ENCODE results near the gene THSD8. TPM values are rescaled to one million over a fixed set of nuclear protein-coding genes. Genes with fewer than 3 reads are reported as not detected.
A peak's percentile ranks its signal among the peaks of the same experiment; 100 is the strongest.

Gene THSD8
- total RNA-seq, result 4.1 TPM

DNA sequence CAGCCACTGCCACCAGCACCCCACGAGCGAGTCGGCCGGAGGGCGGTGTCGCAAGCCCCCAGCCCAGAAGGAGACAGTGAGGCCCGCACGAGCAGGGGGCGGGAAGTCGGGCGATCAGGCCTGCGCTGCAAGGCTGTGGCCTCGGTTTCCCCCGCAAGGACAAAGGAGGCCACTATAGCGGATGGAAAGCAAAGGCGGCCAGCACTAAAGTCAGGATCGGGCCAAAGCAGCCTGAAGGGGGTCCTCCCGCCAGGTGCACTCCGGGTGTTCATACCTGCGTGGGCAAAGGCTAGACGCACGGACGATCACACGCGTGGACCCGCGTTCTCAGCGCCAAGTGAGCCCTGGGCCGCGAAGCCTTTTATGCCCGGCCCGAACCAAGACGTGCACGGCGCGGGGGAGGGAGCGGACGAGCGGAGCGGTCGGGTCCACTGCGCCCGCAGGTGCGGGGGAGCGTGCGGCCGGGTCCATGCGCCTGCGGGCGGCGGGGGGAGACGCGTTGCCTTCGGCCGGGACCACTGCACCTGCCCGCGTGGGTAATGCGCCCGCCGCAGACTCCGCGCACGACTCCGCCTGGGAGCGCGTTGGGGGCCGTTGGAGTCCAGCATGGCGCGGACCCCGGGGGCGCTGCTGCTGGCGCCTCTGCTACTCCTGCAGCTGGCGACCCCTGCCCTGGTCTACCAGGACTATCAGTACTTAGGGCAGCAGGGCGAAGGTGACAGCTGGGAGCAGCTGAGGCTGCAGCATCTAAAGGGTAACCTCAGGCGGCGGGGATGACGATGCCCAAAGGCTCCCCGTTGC, at the start of gene THSD8, which contains the start of gene PRDX2:
THSD8 (plus strand) TSS at position 604 of the 801 bp plus-strand sequence; CDS start at position 607, 3 bp downstream.
PRDX2 (minus strand) TSS at position 335 of the 801 bp plus-strand sequence. CDS start 539 bp downstream, outside the sequence.
- peak; percentile 75 for DNase-seq (ENCODE audit: low spot score)

DNA sequence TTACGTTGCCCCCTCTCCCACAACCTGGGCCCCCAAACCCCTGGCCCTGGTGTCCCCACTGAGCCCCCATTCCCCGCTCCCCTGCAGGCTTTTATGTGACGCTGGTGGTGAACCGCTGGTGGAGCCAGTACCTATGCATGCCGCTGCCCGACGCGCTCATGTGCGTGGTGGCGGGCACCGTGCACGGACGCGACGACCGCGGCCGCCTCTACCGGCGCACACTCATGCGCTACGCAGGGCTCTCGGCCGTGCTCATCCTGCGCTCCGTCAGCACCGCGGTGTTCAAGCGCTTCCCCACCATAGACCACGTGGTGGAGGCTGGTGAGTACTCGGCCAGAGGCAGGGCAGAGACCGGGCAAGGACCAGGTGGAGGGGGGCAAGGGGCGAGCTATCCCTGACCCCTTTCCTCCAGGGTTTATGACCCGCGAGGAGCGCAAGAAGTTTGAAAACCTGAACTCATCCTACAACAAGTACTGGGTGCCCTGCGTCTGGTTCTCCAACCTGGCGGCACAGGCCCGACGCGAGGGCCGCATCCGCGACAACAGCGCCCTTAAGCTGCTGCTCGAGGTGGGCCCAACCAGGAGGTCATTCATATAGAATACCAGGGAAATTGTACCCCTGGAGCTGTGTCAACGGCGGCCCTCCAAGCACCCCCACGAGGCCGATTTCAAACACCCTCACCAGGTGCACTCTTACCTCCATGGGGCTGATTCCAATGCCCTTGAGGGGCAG, 47.2 kb upstream of the THSD8 start:
- DNase-seq (ENCODE audit: low spot score), result no peak

DNA sequence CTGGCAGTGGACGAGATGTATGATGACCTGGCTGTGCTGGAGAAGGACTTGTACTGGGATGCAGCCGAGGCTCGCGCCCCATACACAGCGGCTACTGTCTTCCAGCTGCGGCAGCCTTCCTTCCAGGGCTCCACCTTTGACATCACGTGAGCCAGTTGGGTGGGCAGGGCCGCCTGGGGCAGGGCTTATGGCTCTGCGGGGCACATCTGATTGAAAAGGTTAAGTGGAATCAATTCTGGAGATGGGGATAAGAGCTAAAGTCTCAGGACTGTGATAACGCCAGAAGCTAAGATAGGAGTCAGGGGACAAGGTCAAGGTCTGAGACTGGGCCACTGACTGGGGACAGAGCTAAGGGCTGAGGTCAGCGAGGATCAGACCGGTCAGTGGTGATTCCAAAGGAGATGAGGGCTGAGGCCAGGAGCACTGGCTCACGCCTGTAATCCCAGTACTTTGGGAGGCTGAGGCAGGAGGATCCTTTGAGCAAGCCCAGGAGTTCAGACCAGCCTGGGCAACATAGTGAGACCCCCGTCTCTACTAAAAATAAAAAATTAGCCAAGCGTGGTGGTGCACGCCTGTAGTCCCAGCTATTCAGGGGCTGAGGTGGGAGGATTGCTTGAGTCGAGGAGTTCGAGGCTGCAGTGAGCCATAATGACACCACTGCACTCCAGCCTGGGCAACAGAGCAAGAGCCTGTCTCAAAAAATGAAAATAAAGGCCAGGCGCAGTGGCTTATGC, 45.6 kb upstream of the THSD8 start:
- DNase-seq (ENCODE audit: low spot score), result no peak

DNA sequence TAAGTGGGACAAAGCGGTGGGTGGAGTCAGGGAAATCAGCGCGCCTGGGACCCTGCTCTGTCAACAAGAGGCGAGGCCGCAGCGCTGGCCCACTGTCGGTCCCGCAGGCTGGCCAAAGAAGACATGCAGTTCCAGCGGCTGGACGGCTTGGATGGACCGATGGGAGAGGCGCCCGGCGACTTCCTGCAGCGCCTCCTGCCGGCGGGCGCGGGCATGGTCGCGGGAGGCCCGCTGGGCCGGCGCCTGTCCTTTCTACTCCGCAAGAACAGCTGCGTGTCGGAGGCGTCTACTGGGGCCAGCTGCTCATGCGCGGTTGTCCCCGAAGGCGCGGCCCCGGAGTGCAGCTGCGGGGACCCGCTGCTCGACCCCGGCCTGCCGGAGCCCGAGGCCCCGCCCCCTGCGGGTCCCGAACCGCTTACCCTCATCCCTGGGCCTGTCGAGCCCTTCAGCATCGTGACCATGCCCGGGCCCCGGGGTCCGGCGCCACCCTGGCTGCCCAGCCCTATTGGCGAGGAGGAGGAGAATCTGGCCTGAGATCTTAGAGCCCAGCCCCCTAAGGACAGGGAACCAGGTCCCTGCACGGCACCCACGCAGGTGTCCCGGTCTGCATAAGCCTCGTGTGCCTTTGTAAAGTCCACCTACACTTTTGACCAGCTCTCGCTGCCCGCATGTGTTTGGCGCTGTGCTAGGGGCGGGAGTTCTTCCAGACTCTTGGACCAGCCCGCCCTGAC, 44.2 kb upstream of the THSD8 start:
- DNase-seq (ENCODE audit: low spot score), result peak; percentile 62

DNA sequence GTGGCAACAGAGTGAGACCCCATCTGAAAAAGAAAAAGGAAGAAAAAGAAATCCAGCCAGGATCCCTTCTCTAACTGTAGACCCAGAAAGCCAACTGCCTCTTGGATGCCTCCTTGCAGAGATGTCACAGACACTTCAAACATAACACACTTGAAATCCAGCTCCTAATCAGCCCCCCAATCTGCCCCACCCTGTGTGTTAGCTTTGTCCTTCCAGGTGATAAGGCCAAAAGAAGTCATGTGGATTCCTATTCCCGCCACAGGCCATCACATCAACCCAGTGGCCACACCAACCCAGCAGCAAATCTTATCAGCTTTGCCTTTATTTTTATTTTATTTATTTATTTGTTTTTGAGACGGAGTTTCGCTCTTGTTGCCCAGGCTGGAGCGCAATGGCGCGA, 42.2 kb upstream of the THSD8 start:
- no peak for DNase-seq (ENCODE audit: low spot score)

DNA sequence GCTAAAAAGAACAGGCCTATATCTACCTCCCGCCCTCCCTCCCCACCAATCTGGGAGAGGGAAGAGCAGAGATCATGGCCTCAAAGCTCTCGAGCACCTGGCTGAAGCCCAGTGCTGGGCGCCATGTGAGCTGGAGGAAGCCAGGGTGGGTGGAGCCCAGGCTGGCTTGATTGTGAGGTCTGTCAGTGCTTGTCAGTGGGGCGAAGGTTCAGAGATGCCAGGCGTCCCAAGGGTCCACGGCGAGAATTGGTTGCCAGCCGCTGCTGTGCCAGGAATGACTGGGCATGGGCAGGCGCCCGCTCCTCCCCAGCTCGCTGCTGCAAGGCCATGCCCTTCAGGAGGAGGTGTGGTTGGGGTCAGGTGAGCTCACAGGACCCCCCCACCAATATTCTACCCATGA, 38.8 kb upstream of the THSD8 start:
- DNase-seq (ENCODE audit: low spot score), result no peak

DNA sequence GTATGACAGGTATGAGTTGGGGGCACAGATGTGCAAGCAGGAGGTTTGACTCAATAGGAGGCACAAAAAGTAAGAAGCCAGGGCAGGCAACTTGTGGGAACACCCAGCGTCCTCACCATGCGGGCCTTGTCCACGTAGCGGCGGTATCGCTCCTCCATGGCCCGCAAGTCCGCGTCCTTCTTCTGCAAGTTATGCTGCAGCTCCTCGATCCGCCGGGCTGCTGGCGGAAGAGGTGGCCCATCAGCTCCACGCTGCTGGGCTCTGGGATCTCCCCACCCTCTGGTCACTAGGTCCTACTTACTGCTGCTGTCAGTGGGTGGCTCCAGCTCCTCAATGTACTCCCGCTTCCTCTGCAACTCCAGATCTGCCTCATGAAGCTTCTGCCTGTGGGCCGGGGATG, 37.2 kb upstream of the THSD8 start:
- no peak for DNase-seq (ENCODE audit: low spot score)

DNA sequence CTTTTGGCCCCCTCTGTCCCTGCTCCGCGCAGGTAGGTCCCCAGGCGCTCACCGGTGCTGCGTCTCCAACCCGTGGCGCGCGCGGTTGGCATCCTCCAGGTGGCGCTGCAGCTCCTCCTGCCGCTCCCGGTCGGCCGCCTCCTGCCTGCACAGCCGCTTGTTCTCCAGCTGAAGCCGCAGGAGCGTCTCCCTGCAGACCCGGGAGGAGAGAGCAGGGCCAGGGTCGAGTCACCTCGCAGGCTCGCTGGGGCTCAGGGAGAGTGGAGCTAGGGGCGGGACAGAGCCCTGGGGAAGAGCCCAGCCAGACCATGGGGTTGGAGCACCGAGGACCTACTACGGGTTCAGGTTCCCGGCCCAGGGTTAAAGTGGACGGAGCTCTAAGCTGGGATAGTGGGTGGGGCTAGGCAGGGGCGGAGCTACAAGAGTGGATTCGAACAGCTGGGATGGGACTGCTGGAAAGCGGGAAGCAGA, 35.8 kb upstream of the THSD8 start:
- DNase-seq (ENCODE audit: low spot score), result peak; percentile 74

DNA sequence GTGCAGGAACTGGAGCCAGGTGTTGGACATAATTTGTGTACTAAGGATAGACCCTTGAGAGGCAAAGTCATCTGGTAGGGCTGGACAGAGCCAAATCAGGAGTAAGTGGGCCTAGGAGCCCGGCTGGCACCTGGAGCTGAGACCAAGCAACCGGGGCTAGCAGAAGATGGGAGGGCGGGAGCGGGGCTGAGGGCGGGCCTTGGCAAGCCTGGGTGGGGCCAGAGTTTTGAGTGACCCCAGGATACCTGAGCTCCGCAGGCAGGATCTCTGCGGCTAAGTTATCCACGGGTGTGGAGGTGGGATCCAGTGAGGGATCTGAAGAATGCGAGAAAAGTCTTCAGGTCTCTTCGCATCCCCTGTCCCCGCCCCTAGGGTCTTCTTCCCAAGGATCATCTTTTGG, 34.7 kb upstream of the THSD8 start:
- DNase-seq (ENCODE audit: low spot score), result no peak

DNA sequence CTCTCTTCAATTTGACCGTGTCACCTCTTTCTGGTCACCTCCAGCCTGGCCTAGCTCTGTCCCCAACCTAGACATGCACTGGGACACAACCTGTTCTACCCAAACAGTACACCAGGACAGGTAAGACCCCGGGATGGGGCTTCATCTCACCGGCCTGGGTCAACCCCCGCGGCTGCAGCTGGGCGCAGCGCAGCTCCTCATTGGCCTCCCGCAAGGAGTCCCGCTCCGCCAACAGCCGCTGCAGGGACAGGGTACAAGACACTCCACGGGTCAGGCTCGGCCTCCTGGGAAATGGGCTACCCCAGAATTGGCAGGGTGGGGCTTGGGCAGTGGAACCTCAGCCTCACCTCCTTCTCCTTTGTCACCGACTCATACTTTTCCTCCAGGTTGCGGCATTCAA, 34.2 kb upstream of the THSD8 start:
- no peak for DNase-seq (ENCODE audit: low spot score)

DNA sequence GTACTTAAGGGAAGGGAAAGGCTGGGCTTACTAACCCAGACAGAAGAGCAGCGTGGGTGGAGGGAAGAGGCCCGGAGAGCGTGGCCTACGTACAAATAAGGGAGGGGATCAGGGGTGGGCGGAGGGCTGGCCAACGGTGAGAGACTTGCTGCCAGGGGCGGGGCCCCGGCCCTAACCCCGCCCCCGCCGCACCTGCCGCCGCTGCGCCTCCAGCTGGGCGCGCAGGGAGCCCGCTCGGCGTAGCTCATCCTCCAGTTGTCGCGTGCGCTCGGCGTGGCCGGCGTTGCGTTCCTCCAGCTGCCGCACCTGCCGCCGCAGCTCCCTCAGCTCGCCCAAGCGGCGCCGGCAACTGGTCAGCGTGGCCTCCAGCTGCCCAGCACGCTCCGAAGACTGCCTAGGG, 32.2 kb upstream of the THSD8 start:
- DNase-seq (ENCODE audit: low spot score), result no peak

DNA sequence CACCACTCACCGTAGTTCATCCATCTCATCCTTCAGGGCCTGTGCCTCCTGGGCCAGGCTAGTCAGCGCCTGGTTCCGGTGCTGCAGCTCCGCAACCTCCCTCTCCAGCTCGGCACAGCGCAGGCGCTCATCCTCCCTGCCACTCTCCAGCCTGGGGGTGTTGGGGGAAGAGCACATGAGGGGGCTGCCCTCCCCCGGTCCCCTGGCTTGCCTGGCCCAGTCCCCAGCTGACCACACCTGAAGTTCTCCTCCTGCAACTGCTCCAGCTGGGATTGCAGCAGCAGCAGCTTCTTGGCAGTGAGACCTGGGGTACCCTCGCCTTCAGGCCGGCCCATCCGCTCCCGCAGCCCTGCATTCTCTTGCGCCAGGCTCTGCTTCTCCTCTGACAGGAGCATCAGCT, 30.9 kb upstream of the THSD8 start:
- no peak for DNase-seq (ENCODE audit: low spot score)

DNA sequence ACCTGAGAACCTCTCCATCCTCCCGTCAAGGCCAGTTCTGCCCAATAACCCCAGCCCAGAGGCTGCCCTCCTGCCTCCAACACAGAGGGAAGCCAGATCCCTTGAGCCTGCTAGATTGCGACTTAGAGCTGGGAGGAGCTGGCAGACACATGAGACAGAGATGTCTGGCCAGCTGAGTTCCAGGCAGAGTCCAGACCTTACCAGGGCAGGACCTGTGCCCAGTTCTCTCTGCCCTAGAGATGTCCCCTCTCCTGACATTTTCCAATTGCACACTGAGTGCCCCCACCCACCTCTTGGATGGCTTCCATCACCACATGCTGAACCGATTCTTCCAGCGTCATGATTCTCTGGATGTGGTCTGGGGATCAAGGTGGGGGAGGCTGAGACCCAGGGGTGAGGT, 29.5 kb upstream of the THSD8 start:
- DNase-seq (ENCODE audit: low spot score), result no peak

DNA sequence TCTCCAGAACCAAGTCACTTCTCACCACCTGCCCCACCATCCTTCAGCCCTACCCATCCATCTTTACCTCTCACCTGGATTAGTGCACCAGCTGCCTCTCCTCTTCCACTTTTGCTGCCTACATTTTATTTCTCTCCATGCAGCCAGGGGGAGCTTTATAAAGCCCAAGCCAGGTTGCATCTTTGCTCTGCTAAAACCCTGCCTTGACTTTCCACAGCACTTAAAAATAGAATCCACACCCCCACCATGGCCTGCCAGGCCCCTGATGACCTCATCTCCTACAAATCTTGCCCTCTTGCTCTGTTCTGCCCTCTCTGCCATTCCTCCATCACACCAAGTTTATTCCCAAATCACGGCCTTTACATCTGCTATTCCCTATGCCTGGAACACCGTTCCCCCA, 28.3 kb upstream of the THSD8 start:
- DNase-seq (ENCODE audit: low spot score), result no peak

DNA sequence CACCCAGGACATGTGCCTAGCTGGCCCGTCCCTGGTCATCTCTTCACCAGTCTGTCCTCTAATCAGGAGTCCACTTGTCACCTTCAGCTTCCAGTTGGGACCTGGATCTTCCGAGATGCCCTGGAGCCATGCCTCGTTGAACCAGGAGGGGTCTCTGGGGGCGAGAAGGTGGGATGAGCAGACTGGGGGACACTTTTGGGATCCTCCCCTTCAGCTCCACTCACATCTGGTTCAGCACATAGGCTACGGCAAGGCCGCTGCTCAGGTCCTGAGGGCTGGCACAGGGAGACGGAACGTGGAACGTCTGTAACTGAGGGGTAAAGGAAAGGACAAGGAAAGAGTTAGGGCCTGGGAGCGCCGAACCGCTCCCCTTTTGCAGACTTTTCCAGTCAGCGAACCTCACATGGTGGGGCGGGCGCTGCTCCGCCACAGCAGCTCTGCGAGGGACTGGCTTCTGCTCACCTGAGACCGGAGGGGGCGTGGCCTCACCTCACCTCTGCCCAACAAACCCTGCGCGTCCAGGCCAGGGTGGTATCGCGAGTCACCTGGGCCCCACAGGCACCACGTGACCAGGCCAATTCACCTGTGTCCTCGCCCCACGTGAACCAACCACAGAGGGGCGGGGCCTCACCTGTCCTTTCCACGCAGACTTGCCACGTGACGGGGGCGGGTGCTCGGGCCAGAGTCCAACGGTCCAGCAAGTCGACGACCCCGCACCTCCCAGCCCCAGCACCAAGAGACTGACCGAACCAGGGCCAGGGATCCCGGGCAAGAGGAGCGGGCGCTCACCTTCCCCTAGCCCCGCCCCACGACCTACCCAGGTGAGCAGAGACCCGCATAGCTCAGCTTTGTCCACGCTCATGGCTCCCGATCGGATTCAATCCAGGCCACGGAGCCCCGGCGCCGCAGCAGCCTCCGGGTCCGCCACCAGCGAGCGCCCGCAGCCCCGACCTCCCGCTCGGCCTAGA, 27.0 kb upstream of the THSD8 start, which contains the start of gene HOOK2:
HOOK2 (minus strand) TSS at position 965 of the 968 bp plus-strand sequence; CDS start at position 862, 103 bp downstream.
- DNase-seq (ENCODE audit: low spot score), result peak; percentile 94

DNA sequence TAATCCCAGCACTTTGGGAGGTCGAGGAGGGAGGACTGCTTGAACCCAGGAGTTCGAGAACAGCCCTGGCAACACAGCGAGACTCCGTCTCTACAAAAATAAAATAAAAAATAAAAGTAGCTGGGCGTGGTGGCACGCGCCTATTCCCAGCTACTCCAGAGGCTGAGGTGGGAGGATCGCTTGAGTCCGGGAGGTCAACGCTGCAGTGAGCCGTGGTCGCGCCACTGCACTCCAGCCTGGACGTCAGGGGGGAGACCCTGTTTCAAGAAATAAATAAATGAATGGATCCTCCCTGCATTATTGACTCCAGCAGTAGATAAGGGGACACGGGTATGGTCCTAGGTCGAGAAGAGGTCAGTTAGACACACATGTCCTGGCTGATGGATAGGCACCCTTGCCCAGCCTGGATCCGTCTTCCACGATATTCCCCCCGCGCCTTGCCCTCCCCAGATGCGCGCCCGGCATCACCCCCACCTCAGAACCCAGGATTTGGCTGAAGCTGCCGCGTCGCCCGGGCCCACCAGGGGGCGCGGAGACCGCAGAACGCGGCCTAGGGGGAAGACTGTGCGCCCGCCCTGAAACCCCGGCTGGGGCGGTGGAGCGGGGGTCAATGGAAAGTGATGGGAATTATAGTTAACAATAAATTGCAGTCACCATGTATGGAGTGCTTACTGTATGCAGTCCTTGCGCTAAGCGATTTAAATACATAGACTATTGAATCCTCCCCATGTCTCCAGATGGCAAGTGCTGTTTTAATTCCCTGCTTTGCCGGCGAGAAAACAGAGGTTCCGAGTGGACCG, 24.5 kb upstream of the THSD8 start:
- peak; percentile 72 for DNase-seq (ENCODE audit: low spot score)

DNA sequence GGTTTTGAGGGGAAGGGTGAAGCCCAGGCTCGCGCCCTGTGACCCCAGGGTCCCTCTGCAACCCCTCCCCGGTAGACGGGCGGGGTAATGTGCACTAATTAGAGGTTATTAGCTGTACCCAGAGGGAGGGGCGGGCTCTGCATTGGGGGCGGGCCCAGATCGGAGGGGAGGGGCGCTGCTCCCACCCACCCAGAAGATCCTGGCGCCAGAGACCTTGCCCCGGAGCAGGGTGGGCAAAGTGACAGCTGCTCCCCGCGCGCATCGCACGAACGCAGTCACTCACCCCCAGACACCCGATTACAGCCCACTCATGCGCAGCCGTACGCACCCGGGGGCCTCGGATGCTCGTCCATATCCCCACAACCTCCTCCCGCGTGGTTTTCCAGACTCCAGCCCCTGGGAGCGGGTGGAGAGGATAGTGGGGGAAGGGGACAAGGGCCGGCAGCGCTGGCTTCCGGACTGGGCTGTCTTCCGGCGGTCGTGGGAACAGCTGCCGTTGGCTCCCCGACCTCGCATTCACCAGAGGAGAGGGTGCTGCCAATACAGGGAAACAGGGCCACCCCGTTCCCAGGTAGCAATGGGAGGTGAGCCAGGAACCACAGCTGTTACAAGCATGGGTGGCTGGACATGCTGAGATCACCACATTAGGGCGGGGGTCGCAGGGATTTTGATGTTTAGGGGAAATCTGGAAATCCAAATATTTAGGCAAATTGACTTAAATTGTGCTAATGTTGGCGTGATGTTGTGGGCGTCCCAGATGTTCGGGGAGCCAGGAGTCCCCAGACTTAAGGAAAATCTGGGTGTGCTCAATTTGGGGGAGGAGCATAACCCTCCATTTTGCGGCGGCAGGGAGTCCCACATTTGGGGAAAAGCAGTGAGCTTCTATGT, 23.6 kb upstream of the THSD8 start:
- DNase-seq (ENCODE audit: low spot score), result peak; percentile 57

DNA sequence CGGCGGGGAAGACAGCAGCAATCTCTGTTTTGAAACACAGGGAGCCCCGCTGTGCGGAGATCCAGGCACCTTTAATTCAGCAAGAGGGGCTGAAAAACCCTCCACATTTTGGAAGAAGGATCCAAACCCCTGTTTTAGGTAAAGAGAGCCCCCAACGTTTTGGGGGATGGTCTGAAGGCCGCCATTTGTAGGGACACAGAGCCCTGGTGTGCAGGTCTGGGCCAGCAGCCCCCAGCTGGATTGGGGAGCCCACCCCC, 23.0 kb upstream of the THSD8 start:
- DNase-seq (ENCODE audit: low spot score), result no peak

All from mucosa of gallbladder (tissue), 1 donor.